ENCODE results near the gene SPRR2E.

DNA sequence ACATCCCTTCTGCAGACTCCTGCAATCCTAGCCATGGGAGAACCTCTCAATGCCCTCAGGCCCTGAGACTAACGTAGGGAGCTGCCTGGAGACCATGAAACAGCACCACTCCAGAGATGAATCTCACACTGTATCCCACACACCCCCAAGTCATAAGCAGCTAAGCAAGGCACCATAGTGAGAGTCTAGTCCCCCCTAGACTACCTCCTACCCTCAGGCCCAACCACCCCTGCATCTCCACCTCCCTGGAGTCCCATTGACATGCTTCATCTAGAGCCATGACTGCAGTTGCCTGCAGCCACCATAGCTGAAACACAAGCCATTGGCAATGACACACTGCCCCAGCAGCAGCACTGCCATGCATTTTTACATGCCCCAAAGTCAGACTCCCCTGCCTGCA, 38.9 kb upstream of the SPRR2E start:
- TF ChIP-seq POLR2A (IDR thresholded peaks at IDR 0.05) (no peak), EP300 (IDR thresholded peaks at IDR 0.05) (no peak)
- TF ChIP-seq, protein P1, sequence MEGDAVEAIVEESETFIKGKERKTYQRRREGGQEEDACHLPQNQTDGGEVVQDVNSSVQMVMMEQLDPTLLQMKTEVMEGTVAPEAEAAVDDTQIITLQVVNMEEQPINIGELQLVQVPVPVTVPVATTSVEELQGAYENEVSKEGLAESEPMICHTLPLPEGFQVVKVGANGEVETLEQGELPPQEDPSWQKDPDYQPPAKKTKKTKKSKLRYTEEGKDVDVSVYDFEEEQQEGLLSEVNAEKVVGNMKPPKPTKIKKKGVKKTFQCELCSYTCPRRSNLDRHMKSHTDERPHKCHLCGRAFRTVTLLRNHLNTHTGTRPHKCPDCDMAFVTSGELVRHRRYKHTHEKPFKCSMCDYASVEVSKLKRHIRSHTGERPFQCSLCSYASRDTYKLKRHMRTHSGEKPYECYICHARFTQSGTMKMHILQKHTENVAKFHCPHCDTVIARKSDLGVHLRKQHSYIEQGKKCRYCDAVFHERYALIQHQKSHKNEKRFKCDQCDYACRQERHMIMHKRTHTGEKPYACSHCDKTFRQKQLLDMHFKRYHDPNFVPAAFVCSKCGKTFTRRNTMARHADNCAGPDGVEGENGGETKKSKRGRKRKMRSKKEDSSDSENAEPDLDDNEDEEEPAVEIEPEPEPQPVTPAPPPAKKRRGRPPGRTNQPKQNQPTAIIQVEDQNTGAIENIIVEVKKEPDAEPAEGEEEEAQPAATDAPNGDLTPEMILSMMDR (IDR thresholded peaks at IDR 0.05) = no peak
